Measurements from ENCODE around the gene ZNF331. TPM values are rescaled to one million over a fixed set of nuclear protein-coding genes. Genes with fewer than 3 reads are reported as not detected.
A peak's percentile ranks its signal among the peaks of the same experiment; 100 is the strongest.
"Not testable (repeated sequence)": the region's sequence is repeated elsewhere in the genome, so short reads cannot be mapped to it uniquely, and the experiment has no call there.

Gene ZNF331
- polyA plus RNA-seq, 3 donors, result 6.6 to 42.4 (median 9.5) TPM

DNA sequence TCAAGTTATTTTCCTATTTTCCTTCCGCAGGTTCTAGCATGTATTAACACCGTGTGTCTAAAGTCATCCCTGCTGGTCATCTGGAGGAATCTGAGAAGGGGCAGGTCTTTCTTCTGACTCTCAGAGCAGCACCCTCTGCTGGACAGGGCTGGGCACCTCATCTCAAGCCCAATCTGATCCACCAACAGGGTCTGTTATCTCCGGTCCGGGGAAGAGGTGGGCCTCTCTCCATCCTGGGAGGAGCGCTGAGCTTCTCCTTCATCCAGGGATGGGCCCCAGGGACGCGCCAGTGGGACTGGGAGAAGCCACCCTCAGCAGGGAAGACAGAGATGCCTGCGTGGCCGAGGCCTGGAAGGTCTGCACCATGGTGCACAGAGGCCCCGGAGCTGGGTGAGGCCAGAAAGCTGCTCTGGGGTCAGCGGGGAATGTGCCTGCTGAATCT lies 26.0 kb upstream of the ZNF331 start:
- TF ChIP-seq, protein P1, sequence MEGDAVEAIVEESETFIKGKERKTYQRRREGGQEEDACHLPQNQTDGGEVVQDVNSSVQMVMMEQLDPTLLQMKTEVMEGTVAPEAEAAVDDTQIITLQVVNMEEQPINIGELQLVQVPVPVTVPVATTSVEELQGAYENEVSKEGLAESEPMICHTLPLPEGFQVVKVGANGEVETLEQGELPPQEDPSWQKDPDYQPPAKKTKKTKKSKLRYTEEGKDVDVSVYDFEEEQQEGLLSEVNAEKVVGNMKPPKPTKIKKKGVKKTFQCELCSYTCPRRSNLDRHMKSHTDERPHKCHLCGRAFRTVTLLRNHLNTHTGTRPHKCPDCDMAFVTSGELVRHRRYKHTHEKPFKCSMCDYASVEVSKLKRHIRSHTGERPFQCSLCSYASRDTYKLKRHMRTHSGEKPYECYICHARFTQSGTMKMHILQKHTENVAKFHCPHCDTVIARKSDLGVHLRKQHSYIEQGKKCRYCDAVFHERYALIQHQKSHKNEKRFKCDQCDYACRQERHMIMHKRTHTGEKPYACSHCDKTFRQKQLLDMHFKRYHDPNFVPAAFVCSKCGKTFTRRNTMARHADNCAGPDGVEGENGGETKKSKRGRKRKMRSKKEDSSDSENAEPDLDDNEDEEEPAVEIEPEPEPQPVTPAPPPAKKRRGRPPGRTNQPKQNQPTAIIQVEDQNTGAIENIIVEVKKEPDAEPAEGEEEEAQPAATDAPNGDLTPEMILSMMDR (IDR thresholded peaks at IDR 0.05), result peak; percentile 76
- DNase-seq, result peak; percentile 44 to 58 (median 49)
- Mint-ChIP-seq H3K27ac (no peak overlapping the region), H3K9me3 (peaks cover 0 to 19% (median 4%) of the 10 kb centered on the region in 7 donors), H3K4me1 (no peaks in the 10 kb centered on the region), H3K27me3 (ENCODE audit: low read depth in 3 of 3) (peaks cover 0 to 6% (median 4%) of the 10 kb centered on the region in 3 donors), H3K36me3 (no peaks in the 10 kb centered on the region), H3K4me3 (no peak overlapping the region)
- Histone ChIP-seq H4K20me1 (ENCODE audit: insufficient read depth, low read length) (no peaks in the 10 kb centered on the region), H3K79me2 (ENCODE audit: insufficient read depth, low read length) (no peaks in the 10 kb centered on the region), H3K36me3 (replicated peaks in 1 of 2; ENCODE audit: control insufficient read depth in 1 of 2, insufficient read depth in 2 of 2, low read length in 2 of 2) (no peaks in the 10 kb centered on the region), H2AFZ (ENCODE audit: insufficient read depth, low read depth, low read length, poor library complexity, severe bottlenecking) (no peak overlapping the region), H3K4me2 (replicated peaks; ENCODE audit: extremely low read depth, low read length, poor library complexity, severe bottlenecking) (no peak overlapping the region), H3K4me1 (ENCODE audit: control insufficient read depth in 1 of 2, insufficient read depth in 2 of 2, low read length in 2 of 2) (no peaks in the 10 kb centered on the region), H3K27me3 (ENCODE audit: control insufficient read depth in 2 of 2, insufficient read depth in 2 of 2, low read length in 2 of 2) (peaks cover 0 to 2% of the 10 kb centered on the region in 2 donors), H3K9me3 (replicated peaks in 1 of 2; ENCODE audit: control insufficient read depth in 1 of 2, insufficient read depth in 1 of 2, low read length in 2 of 2) (no peaks in the 10 kb centered on the region), H3K9ac (ENCODE audit: insufficient read depth, low read length, poor library complexity, severe bottlenecking) (no peak overlapping the region), H3K27ac (ENCODE audit: low read depth in 1 of 2, low read length in 2 of 2) (no peak overlapping the region), H3K4me3 (replicated peaks in 1 of 3; ENCODE audit: low read depth in 2 of 3, low read length in 3 of 3) (no peak overlapping the region)
- intact Hi-C loops (cut with micrococcal nuclease), result loop anchor here in 1 of 2 donors (10.0 kb wide), 2 partner anchors 77 to 317 kb away; partner anchors contain the start of genes ZNF665 and ZNF761
- 56% methylated on average over 6 of the region's 11 CpGs for WGBS (ENCODE audit: insufficient coverage)

GRCh38 chr19:53515047-53515446 lies 22.9 kb upstream of the ZNF331 start:
- H3K27me3 ChIP-seq (ENCODE audit: control insufficient read depth in 2 of 2, insufficient read depth in 2 of 2, low read length in 2 of 2); H3K9ac ChIP-seq (ENCODE audit: insufficient read depth, low read length, poor library complexity, severe bottlenecking); H3K36me3 ChIP-seq (replicated peaks in 1 of 2; ENCODE audit: control insufficient read depth in 1 of 2, insufficient read depth in 2 of 2, low read length in 2 of 2); DNase-seq; H3K27me3 Mint-ChIP-seq (ENCODE audit: low read depth in 3 of 3); H3K4me3 Mint-ChIP-seq; H3K27ac Mint-ChIP-seq; H3K4me2 ChIP-seq (replicated peaks; ENCODE audit: extremely low read depth, low read length, poor library complexity, severe bottlenecking); H3K79me2 ChIP-seq (ENCODE audit: insufficient read depth, low read length); H3K4me1 ChIP-seq (ENCODE audit: control insufficient read depth in 1 of 2, insufficient read depth in 2 of 2, low read length in 2 of 2); H3K4me3 ChIP-seq (replicated peaks in 1 of 3; ENCODE audit: low read depth in 2 of 3, low read length in 3 of 3); H3K36me3 Mint-ChIP-seq; H3K4me1 Mint-ChIP-seq; H2AFZ ChIP-seq (ENCODE audit: insufficient read depth, low read depth, low read length, poor library complexity, severe bottlenecking); H3K27ac ChIP-seq (ENCODE audit: low read depth in 1 of 2, low read length in 2 of 2); H4K20me1 ChIP-seq (ENCODE audit: insufficient read depth, low read length): not testable (repeated sequence)
- H3K9me3 ChIP-seq (replicated peaks in 1 of 2; ENCODE audit: control insufficient read depth in 1 of 2, insufficient read depth in 1 of 2, low read length in 2 of 2), result peaks cover 10 to 12% of the 10 kb centered on the region in 2 donors
- intact Hi-C loops (cut with micrococcal nuclease), result loop anchor here in 1 of 2 donors (10.0 kb wide), 2 partner anchors 80 to 320 kb away; partner anchors contain the start of genes ZNF665 and ZNF761
- WGBS (ENCODE audit: insufficient coverage), result no CpG with 5 or more reads among the region's 3 CpGs
- H3K9me3 Mint-ChIP-seq, result peaks cover 11 to 34% (median 21%) of the 10 kb centered on the region in 7 donors

Measured in CD14-positive monocyte (primary cell).